HG02610 (cell line): ENCODE measurements around the gene MBP.
A peak's percentile ranks its signal among the peaks of the same experiment; 100 is the strongest.
"Not testable (repeated sequence)": the region's sequence is repeated elsewhere in the genome, so short reads cannot be mapped to it uniquely, and the experiment has no call there.

Experiments
- ATAC-seq: cut with Tn5 transposase; IDR thresholded peaks from one replicate; pipeline ENCODE4 v1.9.1; 2021; ENCODE audit warnings: mild to moderate bottlenecking, moderate library complexity; ENCODE audit not compliant: unreplicated experiment

Gene MBP

GRCh38 chr18:76979111-76979751 is 153.4 kb downstream of the MBP start:
- no peak for ATAC-seq

GRCh38 chr18:76978616-76979015 is 154.0 kb downstream of the MBP start:
- no peak for ATAC-seq

- ATAC-seq: no peak
These were observed 154.8 kb downstream of the MBP start for GRCh38 chr18:76977684-76978232.

GRCh38 chr18:76977108-76977621 is 155.4 kb downstream of the MBP start:
- ATAC-seq: no peak

- ATAC-seq: no peak
These were observed 156.9 kb downstream of the MBP start for GRCh38 chr18:76975577-76976110.

- ATAC-seq: no peak
These were observed 158.2 kb downstream of the MBP start for GRCh38 chr18:76974386-76974785.

GRCh38 chr18:76973520-76974266 is 158.9 kb downstream of the MBP start:
- ATAC-seq: no peak

- no peak for ATAC-seq
These were observed 159.6 kb downstream of the MBP start for GRCh38 chr18:76972846-76973519.

- no peak for ATAC-seq
These were observed 160.3 kb downstream of the MBP start for GRCh38 chr18:76972241-76972640.

- ATAC-seq: no peak
These were observed 161.6 kb downstream of the MBP start for GRCh38 chr18:76970770-76971559.

- no peak for ATAC-seq
These were observed 164.7 kb downstream of the MBP start for GRCh38 chr18:76967721-76968472.

GRCh38 chr18:76967299-76967698 is 165.3 kb downstream of the MBP start:
- not testable (repeated sequence) for ATAC-seq

- ATAC-seq: peak; percentile 65
These were observed 166.9 kb downstream of the MBP start for GRCh38 chr18:76965555-76966151.

GRCh38 chr18:76963936-76964335 is 168.6 kb downstream of the MBP start:
- ATAC-seq: peak; percentile 34

GRCh38 chr18:76962851-76963250 is 169.7 kb downstream of the MBP start:
- ATAC-seq: no peak

- ATAC-seq: no peak
These were observed 172.0 kb downstream of the MBP start for GRCh38 chr18:76960528-76961035.

- no peak for ATAC-seq
These were observed 173.0 kb downstream of the MBP start for GRCh38 chr18:76959605-76960004.

- ATAC-seq: no peak
These were observed 173.8 kb downstream of the MBP start for GRCh38 chr18:76958692-76959341.
